22Rv1 (cell line): ENCODE measurements around the gene TAS1R2.
"Not testable (repeated sequence)": the region's sequence is repeated elsewhere in the genome, so short reads cannot be mapped to it uniquely, and the experiment has no call there.

ENCODE experiments used
- H3K27ac ChIP-seq: fragments of 450-650 bp; 2 replicates; pipeline ENCODE4 v1.5.1; 2017
- ZFX ChIP-seq: fragments of 450-650 bp; IDR thresholded peaks from 2 replicates; pipeline ENCODE4 v1.6.1; 2017; ENCODE audit warnings: antibody characterized with exemption, borderline replicate concordance
- TF ChIP-seq, protein P1 (sequence below): fragments of 450-650 bp; IDR thresholded peaks from 2 replicates; pipeline ENCODE4 v1.5.1; 2017; ENCODE audit warnings: mild to moderate bottlenecking

TAS1R2 gene

DNA sequence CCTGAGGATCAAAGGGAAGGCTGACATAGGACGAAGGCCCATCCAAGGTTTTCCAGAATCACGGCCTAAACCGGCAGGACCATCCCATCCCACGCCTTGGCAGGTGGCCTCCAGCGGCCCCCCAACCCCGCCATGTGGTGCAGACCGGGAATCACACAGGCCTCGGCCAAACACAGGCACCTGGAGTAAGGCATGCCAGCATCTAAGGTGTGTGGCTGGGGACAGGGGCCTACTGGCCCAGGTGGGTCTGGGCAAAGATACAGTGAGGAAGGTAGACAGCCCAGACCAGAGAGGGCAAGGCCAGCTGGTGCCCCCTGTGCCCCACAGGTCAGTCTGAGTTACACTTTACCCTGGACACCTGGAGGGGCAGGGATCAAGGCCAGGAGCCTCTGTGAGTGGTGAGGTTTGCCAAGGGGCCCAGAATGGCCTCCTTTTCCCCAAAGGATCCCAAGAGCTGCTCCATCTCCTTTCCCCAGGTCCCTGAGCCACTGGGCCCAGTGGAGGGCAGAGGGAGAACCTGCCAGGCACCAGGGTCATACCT, 12.7 kb upstream of the TAS1R2 start:
- TF ChIP-seq ZFX: no peak
- TF ChIP-seq, protein P1, sequence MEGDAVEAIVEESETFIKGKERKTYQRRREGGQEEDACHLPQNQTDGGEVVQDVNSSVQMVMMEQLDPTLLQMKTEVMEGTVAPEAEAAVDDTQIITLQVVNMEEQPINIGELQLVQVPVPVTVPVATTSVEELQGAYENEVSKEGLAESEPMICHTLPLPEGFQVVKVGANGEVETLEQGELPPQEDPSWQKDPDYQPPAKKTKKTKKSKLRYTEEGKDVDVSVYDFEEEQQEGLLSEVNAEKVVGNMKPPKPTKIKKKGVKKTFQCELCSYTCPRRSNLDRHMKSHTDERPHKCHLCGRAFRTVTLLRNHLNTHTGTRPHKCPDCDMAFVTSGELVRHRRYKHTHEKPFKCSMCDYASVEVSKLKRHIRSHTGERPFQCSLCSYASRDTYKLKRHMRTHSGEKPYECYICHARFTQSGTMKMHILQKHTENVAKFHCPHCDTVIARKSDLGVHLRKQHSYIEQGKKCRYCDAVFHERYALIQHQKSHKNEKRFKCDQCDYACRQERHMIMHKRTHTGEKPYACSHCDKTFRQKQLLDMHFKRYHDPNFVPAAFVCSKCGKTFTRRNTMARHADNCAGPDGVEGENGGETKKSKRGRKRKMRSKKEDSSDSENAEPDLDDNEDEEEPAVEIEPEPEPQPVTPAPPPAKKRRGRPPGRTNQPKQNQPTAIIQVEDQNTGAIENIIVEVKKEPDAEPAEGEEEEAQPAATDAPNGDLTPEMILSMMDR: no peak
- no peak overlapping the region for H3K27ac ChIP-seq

DNA sequence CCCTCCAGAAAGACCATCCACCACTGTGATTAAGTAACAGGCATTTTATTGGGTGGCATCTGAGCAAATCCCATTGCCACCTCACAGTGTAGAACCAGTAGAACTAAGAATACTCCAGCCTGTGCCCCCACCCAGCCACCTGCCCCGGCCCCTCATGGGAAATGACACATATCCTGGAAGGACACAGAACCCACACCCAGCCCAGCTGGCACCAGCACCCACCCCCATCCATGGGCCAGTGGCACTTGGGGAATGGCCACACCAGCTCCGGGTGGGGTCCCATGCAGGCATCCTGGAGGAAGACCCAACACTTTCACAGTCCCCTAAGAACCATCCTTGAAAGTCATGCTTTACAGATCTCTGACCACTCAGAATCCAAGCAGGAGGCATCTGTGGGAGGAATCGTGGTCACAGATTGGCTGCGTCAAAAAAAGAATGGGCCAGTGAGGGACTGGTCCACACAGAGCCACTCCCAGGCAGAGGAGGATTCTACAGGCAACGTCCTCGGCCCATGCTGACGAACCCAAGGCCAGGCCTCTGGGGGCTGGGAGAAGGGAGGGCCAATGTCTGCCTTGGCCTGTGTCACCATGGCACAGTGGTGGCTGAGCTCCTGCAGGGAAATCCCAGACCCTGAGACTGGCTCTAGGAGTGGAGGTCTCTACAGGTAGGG, 12.1 kb upstream of the TAS1R2 start:
- TF ChIP-seq, protein P1: no peak
- no peak for TF ChIP-seq ZFX
- no peak overlapping the region for H3K27ac ChIP-seq

DNA sequence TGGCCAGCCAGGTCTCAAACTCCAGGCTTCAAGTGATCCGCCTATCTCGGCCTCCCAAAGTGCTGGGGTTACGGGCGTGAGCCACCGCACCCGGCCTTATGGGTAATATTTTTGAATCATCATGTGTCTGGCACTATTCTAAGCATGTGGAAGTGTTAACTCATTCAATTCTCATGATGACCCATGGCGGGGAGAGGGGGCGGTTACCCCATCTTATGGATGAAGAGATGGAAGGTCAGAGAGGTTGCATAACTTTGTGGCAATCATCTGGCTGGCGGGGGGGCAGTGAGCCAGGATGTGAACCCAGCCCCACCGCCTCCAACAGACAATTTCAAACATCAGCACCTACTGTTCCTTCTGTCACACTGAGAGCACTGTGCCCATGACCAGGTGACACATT, 11.5 kb upstream of the TAS1R2 start:
- H3K27ac ChIP-seq: no peak overlapping the region
- TF ChIP-seq, protein P1: no peak
- TF ChIP-seq ZFX: no peak

GRCh38 chr1:18870595-18870865, 11.1 kb upstream of the TAS1R2 start:
- not testable (repeated sequence) for H3K27ac ChIP-seq

- TF ChIP-seq ZFX: no peak
- TF ChIP-seq, protein P1: no peak
- no peak overlapping the region for H3K27ac ChIP-seq
These were observed 10.6 kb upstream of the TAS1R2 start for GRCh38 chr1:18869847-18870594.

- no peak for TF ChIP-seq ZFX
- TF ChIP-seq, protein P1: no peak
- H3K27ac ChIP-seq: no peak overlapping the region
These were observed 9.5 kb upstream of the TAS1R2 start for GRCh38 chr1:18868801-18869424.

DNA sequence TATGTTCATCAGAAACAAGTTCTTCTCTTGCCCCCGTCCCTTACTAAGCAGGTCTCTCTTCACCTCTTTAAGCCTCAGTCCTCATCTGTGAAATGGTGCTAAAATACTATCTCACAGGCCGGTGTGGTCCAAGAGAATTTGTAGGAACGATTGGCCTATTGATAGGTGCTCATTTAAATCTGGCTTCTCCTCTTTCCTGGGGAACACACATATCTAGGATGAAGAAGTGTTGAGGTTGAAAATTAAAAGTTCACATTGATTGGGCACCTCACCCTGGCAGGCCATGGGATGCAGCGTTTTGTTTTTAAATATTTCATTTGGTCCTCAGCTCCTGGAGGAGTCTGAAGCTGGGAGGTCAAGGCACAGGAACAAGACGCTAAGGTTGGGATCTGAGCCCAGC, 8.9 kb upstream of the TAS1R2 start:
- TF ChIP-seq, protein P1: no peak
- TF ChIP-seq ZFX: no peak
- H3K27ac ChIP-seq: no peak overlapping the region
